ENCODE measurements around the gene SELENOV. TPM values are rescaled to one million over a fixed set of nuclear protein-coding genes. Genes with fewer than 3 reads are reported as not detected.
A peak's percentile ranks its signal among the peaks of the same experiment; 100 is the strongest.

SELENOV gene
- total and polyA plus RNA-seq, 9 of the 15 experiments (the other 6 are each of a cell fraction or from before 2014, with no cell fraction given) = 0.04 to 0.09 (median 0.06) TPM; not detected in 4

- TF ChIP-seq ETV5 (CRISPR knock-in tag; IDR thresholded peaks at IDR 0.05; ENCODE audit: low read depth) = 0 out of 2 replicates have a peak, but pooled peaks have one; percentile 38
- peak; percentile 56; the same call in 1 of the 2 replicates for TF ChIP-seq POLR2AphosphoS5 (IDR thresholded peaks at IDR 0.05; ENCODE audit: control insufficient read depth, insufficient read depth, low read depth, low read length)
- TF ChIP-seq ESRRA (IDR thresholded peaks at IDR 0.05; ENCODE audit: borderline replicate concordance, low read depth) = peak; percentile 100
- TF ChIP-seq KDM1A (IDR thresholded peaks at IDR 0.05) = peak in 1 of 2 experiments; percentile 43; a peak in 1 of 4 replicates
- peak; percentile 49; the same call in 1 of the 2 replicates for TF ChIP-seq ZBTB43 (CRISPR knock-in tag; IDR thresholded peaks at IDR 0.05)
- peak; percentile 81; the same call in 1 of the 2 replicates for TF ChIP-seq PHF8 (IDR thresholded peaks at IDR 0.05; ENCODE audit: borderline replicate concordance, low read length)
- 0 out of 4 replicates have a peak, but pooled peaks of 1 of the 2 experiments have one; percentile 16 for TF ChIP-seq SIX5 (IDR thresholded peaks at IDR 0.05; ENCODE audit: borderline replicate concordance in 1 of 2, insufficient read depth in 1 of 2, low read depth in 1 of 2, low read length in 2 of 2)
- no peak for TF ChIP-seq ETV1 (tag; conservative IDR thresholded peaks at IDR 0.05; ENCODE audit: low read depth)
- peak; percentile 68; the same call in 1 of the 2 replicates for TF ChIP-seq NR3C1 (CRISPR knock-in tag; IDR thresholded peaks at IDR 0.05)
- no peak for TF ChIP-seq MLLT1 (IDR thresholded peaks at IDR 0.05)
- peak; percentile 49 for TF ChIP-seq ZBTB40 (IDR thresholded peaks at IDR 0.05)
- no peak for TF ChIP-seq ZBTB40 (CRISPR knock-in tag; IDR thresholded peaks at IDR 0.05)
- TF ChIP-seq ZNF143 (CRISPR knock-in tag; IDR thresholded peaks at IDR 0.05) = peak; percentile 43; the same call in 1 of the 2 replicates
These were observed 34.4 kb upstream of the SELENOV start, which contains the start of gene TIMM50 (continued) for GRCh38 chr19:39480337-39481228.

All from K562 (cell line).